Amniotic epithelial cell (primary cell): Measurements from ENCODE around the gene TRAF3IP1.
A peak's percentile ranks its signal among the peaks of the same experiment; 100 is the strongest.
"Not testable (repeated sequence)": the region's sequence is repeated elsewhere in the genome, so short reads cannot be mapped to it uniquely, and the experiment has no call there.

ENCODE experiments used
- DNase-seq: peaks from one replicate; pipeline ENCODE4 v3.0.0-alpha.2; 2010; ENCODE audit warnings: low read depth

TRAF3IP1 gene

DNA sequence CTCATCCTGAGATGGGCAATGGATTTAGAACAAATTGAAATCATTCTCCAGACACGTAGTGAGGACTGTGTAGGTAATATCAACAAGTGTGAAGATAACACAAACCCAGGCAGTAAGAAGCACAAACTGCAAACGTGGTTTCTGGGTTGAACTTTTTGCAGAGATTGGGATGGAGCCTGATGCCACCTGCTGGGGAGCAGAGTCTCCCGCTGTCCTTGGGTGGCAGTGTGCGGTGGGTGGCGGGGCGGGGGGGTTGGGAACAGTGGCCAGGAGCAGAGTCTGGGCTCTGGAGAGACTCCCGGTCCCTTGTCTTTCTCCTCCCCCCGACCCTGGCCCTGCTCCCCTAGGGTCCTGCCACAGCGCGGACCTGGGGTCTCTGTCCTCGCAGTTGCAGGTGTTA is 19.5 kb downstream of the TRAF3IP1 start:
- DNase-seq: no peak

DNA sequence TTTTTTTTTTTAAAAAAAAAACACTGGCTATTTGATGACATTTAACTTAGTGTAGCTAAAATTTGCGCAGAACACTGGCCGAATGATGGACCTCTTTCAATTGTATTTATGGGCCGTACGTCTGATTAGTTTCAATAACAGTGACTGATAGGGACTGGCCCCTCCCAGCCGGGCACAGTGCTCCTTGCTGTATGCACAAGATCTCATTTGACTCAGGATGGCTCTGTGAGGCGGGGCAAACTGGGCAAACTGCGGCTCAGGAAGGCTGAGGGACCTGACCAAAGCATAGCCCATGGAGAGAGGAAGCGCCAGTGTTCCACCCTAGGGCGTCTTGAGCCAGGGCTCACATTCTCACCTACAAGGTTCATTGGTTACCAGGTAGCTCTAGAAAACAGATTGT is 21.2 kb downstream of the TRAF3IP1 start:
- DNase-seq: no peak

DNA sequence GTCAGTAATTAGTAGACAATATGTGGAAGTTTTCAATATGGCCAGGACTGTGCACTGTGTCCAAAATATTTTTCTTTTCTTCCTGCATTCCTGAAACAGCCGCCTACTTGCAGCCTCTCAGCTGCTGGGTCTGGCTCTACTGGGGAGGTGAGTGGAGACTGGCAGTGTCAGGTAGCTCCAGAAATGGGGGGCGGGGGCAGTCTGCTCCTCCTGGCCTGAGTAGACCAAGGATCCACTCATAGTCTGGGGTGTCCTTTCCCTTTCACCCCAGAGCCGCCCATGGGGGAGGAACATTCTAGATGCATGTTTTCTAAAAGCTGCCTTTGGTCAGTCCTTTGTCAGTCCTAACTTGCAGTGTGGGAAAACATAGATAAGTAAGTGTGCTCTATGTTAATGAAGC is 23.7 kb downstream of the TRAF3IP1 start:
- DNase-seq: peak; percentile 64

DNA sequence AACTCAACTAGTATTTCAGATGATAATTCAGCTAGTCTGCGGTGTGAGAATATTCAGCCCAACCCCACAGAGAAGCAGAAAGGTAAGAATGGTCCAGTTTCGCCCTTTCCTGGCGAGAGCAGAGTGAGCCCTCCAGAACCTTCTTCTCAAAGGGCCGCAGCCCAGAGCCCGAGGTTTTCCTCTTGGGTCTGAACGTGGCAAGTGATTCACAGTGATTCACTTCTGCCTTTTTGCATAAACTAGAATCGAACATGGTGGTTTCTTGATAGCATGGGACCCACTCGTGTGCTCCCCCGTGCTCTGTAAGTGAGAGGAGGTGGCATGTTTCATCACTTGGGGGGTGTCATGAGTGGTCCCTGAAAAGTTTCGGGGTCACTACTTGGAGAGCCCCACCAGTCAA is 24.2 kb downstream of the TRAF3IP1 start:
- DNase-seq: peak; percentile 38

DNA sequence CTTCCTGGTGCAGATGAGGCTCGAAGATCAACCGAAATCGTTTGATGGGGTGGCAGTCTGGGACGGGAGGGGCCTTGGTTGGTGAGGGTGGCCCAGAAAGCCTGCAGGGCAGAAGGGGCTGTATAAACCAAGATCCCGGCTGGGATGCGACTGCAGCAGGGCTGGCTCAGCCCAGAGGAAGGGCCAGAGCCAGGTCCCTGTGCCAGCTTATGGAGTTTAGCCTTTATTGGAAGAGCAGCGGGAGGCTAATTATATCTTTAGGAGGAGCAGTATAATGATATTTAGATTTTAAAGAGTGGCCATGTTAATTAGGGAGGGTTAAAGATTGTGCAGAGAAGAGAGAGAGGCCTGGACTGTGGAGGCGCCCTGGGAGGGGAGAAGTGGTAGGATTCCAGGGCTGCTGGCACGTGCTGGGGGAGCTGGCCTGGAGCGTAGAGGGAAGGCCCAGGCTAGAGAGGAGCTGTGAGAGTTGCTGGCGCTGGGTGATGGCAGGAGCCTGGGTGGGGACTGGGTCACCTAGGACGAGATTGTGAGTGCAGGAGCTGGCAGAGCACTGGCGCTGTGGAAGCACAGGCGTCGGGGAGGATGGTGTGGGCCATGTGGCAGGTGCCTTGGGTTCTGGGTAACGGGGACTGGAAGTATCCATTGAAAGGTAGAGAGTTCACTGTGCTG is 25.1 kb downstream of the TRAF3IP1 start:
- DNase-seq: no peak

DNA sequence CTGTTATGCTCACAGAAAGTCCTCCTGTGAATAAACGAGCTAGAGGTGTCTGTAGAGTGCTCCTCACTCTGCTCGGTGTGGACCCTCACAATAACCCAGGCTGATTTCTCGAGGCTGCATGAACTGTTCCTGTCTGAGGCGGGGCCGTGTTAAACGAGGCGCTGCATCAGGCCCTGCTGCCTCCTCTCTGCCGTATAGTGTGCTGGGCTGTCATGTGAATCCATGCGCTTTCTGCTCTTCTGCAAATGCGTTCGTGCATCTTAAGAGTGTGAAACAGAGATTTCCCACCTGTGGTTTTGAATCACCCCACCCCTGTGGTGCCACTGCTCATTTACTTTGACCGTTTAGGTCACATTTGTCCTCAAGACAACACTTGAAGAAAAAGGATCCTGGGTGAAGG is 26.2 kb downstream of the TRAF3IP1 start:
- no peak for DNase-seq

DNA sequence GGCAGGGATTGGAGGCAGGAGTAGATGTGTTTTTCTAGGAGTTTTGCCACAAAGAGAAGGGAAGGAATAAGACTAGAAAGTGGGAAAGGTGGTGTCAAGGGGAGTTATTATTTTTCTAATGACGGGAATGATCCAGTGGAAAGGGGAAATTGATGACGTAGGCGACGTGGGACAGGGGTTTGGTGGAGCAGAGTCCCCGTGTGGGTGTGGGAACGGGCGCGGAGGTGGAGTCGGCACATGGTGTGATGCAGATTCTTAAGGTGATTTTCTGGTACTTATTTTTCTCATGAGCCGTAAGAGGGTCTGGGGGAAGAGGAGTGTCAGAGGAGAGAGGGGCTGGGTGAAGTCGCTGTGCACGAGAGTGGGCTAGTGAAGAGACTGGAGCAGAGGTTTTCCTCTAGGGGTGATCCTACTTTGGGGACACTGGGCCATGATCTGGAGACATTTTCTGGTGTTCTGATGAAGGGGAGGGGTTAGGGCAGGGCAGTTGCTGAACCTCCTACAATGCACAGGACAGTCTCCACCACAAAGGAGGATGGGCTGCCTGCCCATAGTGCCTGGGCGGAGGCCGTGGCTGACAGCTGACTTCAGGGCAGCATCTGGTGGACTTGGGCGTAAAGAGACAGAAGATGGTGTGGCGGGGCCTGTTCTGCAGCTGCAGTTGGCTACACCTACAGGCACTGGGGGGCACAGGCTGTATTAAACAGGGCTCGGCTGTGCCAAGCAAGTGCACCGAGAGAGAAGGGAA is 30.0 kb downstream of the TRAF3IP1 start:
- no peak for DNase-seq

DNA sequence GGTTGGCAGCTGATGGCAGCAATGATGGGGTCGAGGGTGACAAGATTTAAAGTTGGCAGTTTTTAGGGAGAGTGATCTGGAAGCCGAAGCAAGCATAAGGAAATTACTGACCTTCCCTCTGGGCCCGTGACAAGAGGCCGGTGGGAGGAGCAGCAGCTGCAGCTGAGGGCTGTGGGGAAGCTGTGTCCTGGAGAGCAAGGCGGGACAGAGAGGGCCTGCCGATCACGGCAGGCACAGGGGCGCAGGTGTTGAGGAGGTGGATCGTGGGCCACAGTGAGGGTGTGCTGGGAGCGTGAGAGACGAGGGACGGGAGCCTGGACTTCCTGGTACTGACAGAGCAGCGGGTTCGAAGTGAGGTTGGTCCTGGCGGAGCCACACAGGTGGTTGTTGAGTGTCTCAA is 31.0 kb downstream of the TRAF3IP1 start:
- DNase-seq: no peak

DNA sequence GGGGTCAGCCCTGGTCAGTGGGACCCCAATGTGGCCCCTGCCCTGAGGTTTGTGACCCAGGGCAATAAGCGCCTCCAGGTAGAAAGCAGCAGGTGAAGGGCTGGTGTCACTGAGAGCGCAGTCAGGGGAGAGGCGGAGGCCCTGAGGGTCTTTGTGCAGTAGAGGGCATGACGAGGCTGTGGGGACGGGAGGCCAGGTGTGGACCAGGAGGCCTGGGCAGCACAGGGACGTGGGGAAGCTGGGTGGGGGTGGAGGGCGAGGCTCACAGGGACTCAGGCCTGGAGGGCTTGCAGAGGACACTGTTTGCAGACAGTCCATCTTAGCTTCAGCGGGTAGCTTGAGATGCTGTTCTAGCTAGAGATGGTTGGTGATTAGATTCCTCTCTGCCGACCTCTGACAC is 32.0 kb downstream of the TRAF3IP1 start:
- no peak for DNase-seq

DNA sequence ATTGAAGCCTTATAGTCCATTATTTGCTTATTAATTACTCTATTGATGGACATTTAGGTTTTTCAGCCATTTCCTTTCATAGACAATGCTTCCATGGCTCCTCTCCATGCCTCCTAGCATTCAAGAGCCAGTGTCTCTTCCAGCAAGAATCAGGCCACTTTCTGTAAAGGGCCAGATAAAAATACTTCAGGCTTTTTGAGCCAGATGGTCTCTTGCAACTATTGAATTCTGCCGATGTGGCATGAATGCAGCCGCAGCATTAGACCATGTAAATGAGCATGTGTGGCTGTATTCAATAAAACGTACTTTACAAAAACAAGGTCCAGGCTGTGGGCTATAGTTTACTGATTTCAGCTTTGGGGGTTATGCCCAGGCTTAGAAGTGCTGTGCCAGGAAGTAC is 38.5 kb downstream of the TRAF3IP1 start:
- DNase-seq: no peak

DNA sequence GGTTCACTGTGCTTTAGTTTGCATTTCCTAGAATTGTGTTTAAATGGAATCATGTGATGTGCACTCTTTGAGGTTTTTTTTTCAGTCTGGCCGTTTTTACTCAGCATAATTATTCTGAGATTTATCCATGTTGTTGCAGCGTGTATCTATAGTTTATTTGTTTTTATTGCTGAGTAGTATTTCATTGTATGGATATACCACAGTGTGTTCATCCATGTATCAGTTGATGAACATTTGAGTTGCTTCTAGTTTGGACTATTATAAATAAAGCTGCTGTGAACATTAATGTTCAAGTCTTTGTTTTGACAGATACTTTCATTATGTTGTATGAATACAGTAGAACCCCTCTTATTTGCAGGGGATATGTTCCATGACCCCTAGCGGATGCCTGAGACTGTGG is 39.1 kb downstream of the TRAF3IP1 start:
- no peak for DNase-seq

DNA sequence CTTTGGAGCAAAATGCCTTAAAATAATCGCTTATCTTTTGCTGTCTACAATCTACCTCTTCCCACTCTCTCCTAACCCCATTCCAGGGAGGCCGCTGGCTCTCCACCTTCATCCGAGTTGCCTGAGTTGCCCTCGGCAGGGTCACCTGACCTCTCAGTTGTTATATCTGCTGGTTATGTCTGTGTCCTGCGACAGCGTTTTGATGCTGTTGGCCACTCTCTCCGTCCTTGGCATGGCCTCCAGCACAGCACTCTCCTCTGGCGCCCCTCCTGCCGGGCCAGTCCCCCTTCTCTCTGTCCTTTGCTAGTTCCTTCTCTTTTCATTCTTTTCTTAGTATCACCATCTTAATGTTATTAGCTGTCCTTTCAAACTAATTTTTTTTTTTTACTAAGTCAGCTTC is 41.6 kb downstream of the TRAF3IP1 start:
- DNase-seq: no peak

DNA sequence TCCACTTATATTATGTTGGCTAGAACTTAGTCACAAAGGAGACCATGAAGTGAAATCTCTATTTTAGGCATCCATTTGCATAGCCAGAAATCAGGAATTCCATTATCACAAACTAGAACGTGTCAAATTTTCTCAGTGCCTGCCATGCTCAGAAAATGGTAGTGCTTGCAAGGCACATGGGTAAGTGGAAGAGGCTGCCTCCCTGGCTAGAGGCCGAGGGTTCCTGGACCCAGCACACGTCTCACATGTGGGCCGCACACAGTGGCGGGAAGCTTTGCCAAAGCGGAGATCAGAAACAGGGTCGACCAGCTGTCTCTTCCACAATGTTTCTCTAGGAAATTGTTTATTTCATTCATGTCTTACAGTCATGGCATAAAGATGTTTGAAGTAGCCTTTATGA is 42.3 kb downstream of the TRAF3IP1 start:
- no peak for DNase-seq

DNA sequence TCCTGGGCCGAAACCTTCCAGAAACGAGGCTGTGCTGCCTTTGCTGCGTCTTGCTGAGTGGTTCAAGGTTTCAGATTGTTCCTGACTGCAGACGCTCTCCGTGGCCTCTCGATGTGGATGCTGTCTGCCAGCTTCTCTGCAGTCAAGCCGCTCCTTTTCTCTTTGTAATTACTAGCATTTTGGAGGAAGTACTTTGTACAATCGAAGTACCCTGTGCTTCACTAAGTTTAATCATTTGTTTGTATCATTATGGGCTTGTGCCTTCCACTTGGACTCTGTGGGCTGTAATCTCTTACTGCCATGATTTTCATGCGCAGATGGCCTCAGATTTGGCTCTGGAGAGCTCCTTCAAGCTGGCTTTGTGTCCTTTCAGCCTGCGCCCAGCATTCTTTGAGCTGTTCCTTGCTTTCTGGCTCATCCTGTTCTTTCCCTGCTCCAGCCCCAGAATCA is 49.3 kb downstream of the TRAF3IP1 start:
- DNase-seq: no peak

DNA sequence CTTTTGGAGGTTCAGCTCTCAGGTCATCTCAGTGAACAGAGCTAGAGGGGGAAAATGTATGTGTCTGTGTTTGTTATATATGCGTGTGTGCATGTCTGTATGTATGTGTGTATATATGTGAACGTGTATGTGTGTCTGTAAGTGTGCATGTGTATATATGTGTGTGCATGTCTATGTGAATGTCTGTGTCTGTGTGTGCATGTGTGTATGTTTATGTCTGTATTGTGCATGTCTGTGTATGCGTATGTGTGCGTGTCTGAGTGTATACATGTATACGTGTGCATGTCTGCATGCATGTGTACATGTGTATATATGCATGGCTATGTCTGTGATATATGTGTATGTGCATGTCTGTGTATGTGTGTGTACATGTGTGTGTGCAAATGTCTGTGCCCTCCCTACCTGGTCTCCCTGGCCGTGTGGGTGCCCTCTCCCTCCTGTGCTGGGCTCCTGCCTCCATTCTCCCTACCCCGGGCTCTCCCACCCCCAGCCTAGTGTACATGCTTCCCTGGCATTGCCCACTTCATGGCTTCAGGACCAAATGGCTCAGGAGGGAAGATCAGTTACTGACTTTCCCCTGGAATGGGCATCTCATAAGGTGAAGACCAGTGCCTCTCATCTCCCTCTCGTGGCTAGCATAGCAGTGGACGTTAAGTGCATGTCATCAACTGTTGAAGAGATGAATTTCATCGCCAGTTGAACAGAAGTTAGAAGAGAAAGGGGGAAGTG is 49.9 kb downstream of the TRAF3IP1 start:
- DNase-seq: no peak

DNA sequence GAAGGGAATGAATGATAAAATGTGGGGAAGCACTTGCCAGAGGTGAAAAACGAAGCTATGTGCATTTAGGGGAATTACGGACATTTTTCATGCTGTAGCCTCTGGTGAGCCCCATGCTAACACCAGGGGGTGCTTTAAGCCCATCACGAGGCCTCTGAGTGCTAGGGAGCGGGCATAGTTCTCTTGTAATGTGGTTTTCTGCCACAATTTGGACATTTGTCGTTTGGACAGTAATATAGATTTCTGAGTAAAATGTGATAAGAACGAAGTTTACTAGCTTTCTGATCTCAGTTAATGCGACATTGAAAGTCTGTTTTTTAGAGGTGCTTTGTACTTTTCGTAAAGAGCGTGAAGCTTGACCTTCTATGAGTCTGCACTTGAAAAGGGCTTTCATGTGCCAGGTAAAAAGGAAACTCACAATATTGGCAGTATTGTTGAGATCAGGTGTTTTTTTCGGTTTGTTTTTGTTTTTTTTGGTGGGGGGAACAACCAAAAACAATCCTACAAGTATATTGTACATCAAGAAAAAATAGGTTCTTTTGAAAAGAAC is 50.6 kb downstream of the TRAF3IP1 start:
- peak; percentile 55 for DNase-seq

DNA sequence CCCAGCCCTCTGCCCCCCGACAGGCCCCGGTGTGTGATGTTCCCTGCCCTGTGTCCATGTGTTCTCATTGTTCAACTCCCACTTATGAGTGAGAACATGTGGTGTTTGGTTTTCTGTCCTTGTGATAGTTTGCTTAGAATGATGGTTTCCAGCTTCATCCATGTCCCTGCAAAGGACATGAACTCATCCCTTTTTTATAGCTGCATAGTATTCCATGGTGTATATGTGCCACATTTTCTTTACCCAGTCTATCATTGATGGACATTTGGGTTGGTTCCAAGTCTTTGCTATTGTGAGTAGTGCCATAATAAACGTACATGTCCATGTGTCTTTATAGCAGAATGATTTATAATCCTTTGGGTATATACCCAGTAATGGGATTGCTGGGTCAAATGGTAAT is 52.0 kb downstream of the TRAF3IP1 start:
- DNase-seq: not testable (repeated sequence)

DNA sequence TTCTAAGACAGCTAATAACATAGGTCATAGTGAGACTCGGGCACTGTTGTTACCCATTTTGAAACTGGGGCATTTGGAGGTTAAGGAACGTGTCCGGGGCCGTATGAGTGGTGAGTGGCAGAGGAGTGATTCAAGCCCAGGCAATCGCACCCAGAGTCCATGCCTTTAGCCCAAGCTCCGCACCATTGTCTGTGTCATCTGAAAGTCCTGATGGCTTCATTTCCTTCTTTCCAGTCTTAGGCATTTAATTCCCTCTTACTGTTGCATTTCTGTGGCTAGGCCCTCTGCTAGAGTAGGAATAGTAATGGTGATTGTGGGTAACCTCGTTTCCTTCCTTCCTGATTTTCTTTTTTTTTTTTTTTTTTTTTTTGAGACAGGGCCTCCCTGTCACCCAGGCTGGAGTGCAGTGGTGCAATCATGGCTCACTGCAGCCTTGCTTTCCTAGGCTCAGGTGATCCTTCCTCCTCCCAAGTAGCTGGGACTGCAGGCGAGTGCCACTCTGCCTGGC is 56.6 kb downstream of the TRAF3IP1 start:
- peak; percentile 40 for DNase-seq

DNA sequence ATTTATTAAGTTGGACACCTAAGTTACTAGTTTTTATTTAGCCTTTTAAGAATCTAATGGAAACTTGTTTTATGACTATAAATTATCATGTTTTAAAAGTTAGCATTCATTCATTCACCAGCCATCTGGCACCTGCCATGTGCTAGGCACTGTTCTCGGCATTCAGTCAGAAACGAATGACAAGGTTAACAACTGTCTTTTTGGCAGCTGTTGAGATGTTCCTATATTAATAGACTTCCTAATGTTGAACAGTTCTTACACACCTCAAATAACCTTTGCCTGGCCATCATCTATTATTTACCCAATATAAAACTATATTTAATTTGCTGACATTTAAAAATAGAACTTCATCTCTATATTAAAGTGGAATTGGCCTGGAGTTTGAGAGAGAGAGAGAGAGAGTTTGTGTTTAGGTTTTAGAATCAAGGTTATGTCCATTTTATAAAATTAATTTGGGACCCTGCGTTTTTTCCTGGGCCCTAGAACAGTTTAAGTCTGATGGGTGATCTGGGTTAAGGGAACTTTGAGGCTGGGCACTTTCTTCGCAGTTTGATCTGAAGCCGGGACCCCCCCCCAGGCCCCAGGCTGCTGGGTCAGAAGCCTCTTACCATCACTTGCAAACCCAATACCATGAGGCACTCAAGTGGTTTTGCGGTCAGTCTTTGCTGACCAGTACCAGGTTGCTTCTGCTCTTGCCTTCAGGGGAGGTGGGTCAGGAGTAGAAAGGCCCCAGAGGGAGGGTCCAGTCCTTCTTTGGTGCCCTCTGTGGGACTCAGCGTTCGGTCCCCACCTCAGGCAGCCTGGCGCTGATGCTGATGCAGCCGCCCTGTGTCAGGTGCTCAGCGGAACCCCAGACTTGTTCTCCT is 58.1 kb downstream of the TRAF3IP1 start:
- no peak for DNase-seq

DNA sequence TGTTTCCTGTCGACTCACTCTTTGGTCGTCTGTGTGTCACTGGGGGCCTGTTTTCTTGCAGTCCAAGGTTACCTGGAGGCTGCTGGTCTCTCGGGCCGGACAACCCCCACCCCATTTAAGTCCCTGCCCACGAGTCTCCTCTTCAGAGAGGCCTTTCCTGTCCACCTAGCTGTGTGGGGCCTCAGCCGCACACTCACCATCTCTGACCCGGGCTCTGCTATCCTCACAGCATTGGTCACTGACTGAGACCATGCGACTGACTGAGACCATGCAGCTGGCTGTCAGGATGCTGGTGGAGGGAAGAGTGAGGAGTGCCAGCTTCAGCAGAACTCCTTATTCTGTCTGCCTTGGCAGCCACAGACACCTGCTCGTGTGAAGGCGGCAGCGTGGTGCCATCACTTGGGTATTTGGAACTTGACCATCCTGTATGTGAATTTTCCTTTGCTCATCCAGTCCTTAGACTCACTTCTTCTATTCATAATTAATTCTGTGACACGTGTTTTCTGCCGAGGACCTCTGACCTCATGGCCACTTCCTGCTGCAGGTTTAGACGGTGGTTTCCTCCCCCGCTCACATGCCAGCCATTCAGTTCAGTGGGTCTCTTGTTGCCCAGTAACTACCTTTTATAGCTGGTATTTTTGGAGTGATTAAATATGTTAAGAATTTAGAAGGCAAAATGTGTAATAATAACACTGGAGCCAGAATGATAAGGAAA is 58.9 kb downstream of the TRAF3IP1 start:
- peak; percentile 78 for DNase-seq

DNA sequence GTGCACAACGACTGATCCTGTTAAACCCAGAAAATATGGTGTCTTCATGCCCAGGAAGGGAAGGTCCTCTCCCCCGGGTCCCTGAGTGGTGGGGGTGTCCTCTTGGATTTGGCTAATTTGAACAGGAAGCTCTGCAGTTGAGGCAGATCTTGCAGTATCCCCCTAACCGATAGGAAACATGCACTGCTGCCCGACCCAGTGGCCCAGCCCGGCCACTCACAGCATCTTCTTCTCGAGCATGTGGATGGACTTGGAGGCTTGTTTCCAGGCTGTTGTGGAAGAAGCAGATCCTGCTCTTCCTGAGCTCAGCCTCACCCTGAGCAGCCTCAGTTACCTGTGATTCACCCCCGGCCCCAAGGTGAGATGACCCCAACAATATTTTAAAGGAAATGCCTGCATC is 60.0 kb downstream of the TRAF3IP1 start:
- no peak for DNase-seq
